ENCODE measurements around the gene TCP11L2. TPM values are rescaled to one million over a fixed set of nuclear protein-coding genes. Genes with fewer than 3 reads are reported as not detected.

TCP11L2 gene
- total and polyA plus RNA-seq, 9 of the 15 experiments (the other 6 are each of a cell fraction or from before 2014, with no cell fraction given), result 0.39 to 4.5 (median 1.3) TPM

DNA sequence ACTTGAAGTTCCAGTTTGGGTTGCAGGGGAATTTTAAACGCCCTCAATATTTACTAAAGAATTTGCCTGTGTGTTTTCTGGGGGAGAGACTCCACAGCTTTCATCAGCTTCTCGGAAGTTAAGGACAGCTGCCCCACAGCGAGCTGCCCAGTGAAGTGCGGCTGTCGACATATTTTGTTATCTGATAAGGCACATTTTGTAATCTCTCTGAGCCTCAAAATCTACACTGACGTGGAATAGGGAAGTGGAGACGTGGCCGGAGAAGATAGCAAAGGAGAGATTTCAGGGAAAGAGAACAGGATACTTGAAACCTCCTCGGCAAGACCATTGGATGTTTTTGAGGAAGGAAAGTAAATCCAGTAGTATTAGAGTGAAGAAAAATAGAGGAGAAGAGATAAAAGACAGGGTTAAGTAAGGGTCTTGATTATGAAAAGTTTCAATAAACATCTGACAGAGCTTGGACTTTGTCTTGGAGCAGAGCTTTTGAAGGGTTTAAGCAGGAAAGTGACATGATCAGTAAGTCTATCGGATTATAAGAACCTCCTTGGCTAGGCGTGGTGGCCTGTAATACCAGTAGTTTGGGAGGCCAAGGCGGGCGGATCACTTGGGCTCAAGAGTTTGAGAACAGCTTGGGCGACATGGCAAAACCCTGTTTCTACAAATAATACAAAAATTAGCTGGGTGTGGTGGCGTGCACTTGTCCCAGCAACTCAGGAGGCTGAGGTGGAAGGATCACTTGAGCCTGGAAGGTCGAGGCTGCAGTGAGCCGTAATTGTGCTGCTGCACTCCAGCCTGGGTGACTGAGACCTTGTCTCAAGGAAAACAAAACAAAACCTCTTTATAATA lies 56.1 kb downstream of the TCP11L2 start (continued):
- TF ChIP-seq CHD7 (IDR thresholded peaks at IDR 0.05; ENCODE audit: low read depth, low read length), result no peak
- no peak for TF ChIP-seq HLTF (IDR thresholded peaks at IDR 0.05)
- TF ChIP-seq ZNF583 (CRISPR knock-in tag; IDR thresholded peaks at IDR 0.05), result no peak
- TF ChIP-seq ZNF511 (CRISPR knock-in tag; IDR thresholded peaks at IDR 0.05), result no peak
- TF ChIP-seq, protein P1, sequence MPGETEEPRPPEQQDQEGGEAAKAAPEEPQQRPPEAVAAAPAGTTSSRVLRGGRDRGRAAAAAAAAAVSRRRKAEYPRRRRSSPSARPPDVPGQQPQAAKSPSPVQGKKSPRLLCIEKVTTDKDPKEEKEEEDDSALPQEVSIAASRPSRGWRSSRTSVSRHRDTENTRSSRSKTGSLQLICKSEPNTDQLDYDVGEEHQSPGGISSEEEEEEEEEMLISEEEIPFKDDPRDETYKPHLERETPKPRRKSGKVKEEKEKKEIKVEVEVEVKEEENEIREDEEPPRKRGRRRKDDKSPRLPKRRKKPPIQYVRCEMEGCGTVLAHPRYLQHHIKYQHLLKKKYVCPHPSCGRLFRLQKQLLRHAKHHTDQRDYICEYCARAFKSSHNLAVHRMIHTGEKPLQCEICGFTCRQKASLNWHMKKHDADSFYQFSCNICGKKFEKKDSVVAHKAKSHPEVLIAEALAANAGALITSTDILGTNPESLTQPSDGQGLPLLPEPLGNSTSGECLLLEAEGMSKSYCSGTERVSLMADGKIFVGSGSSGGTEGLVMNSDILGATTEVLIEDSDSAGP (CRISPR knock-in tag; IDR thresholded peaks at IDR 0.05), result no peak
- TF ChIP-seq ESRRB (CRISPR knock-in tag; IDR thresholded peaks at IDR 0.05; ENCODE audit: borderline replicate concordance), result no peak
- no peak for TF ChIP-seq MXI1 (IDR thresholded peaks at IDR 0.05; ENCODE audit: low read depth, low read length)
- no peak for TF ChIP-seq CBX5 (IDR thresholded peaks at IDR 0.05; ENCODE audit: borderline replicate concordance, low read depth)
- TF ChIP-seq, protein P2, sequence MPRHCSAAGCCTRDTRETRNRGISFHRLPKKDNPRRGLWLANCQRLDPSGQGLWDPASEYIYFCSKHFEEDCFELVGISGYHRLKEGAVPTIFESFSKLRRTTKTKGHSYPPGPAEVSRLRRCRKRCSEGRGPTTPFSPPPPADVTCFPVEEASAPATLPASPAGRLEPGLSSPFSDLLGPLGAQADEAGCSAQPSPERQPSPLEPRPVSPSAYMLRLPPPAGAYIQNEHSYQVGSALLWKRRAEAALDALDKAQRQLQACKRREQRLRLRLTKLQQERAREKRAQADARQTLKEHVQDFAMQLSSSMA (CRISPR knock-in tag; IDR thresholded peaks at IDR 0.05), result no peak
